ENCODE data around the gene TSKU.

DNA sequence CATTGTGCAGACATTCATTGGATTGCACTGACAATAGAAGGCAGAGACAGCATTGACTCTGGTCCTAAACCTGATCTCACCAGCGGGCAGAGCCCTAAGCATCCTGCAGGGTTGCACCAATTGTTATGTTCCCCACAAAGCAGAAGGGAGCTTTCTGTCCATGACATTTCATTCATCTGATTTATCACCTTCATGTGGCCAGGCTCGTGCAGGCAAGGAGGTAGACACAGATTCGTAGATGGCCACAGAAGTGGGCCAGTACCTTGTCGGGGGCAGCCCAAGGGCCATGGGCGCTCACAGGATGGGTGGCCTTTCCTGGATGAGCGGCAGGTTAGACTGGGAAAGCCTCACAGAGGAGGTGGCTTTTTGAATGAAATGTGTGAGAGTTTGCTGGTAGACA, 2.9 kb downstream of the TSKU start:
- TF ChIP-seq, protein P1, sequence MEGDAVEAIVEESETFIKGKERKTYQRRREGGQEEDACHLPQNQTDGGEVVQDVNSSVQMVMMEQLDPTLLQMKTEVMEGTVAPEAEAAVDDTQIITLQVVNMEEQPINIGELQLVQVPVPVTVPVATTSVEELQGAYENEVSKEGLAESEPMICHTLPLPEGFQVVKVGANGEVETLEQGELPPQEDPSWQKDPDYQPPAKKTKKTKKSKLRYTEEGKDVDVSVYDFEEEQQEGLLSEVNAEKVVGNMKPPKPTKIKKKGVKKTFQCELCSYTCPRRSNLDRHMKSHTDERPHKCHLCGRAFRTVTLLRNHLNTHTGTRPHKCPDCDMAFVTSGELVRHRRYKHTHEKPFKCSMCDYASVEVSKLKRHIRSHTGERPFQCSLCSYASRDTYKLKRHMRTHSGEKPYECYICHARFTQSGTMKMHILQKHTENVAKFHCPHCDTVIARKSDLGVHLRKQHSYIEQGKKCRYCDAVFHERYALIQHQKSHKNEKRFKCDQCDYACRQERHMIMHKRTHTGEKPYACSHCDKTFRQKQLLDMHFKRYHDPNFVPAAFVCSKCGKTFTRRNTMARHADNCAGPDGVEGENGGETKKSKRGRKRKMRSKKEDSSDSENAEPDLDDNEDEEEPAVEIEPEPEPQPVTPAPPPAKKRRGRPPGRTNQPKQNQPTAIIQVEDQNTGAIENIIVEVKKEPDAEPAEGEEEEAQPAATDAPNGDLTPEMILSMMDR (IDR thresholded peaks at IDR 0.05), result no peak
- TF ChIP-seq POLR2A (IDR thresholded peaks at IDR 0.05), result no peak
